H1 (cell line): ENCODE data around the gene SLMAP. TPM values are rescaled to one million over a fixed set of nuclear protein-coding genes. Genes with fewer than 3 reads are reported as not detected.

Experiments
- CTCF ChIA-PET: fragments of 300-600 bp; sonication (Branson Sonifier 250); formaldehyde crosslinking; loops from one replicate; lab custom pipeline; 2021; ENCODE audit not compliant: partially characterized antibody; lab: Charles Lee
- POLR2A ChIA-PET: fragments of 300-600 bp; sonication (Branson Sonifier 250); formaldehyde crosslinking; loops from one replicate; lab custom pipeline; 2021; ENCODE audit warnings: inconsistent platforms; ENCODE audit not compliant: partially characterized antibody; lab: Charles Lee
- DNase-seq, 2 experiments: peaks; one replicate each; pipeline versions ENCODE4 v3.0.0 to v3.0.0-alpha.2; 2010 to 2022; ENCODE audit warnings: low spot score in 2 of 2, low read depth in 1 of 2, mixed read lengths in 1 of 2
- FAIRE-seq: peaks from 2 replicates; lab custom pipeline; 2011; peaks lifted over from hg19 to GRCh38; lab: Jason Lieb, UNC
- H2AFZ ChIP-seq: 2 replicates; pipeline ENCODE4 v1.8.1; 2012; ENCODE audit warnings: low read length, inconsistent platforms
- H2AK5ac ChIP-seq: 2 replicates; pipeline ENCODE4 v1.6.1; 2013; ENCODE audit warnings: low read depth, low read length
- H2BK120ac ChIP-seq: replicated peaks from 2 replicates; pipeline ENCODE3; 2013; ENCODE audit warnings: low read depth, low read length, inconsistent platforms
- H2BK12ac ChIP-seq: 2 replicates; pipeline ENCODE4 v1.6.1; 2013; ENCODE audit warnings: low read depth, low read length
- H2BK15ac ChIP-seq: 2 replicates; pipeline ENCODE4 v1.6.1; 2013; ENCODE audit warnings: low read length
- H2BK20ac ChIP-seq: 2 replicates; pipeline ENCODE4 v1.6.1; 2013; ENCODE audit warnings: low read length
- H2BK5ac ChIP-seq: 2 replicates; pipeline ENCODE4 v1.6.1; 2013; ENCODE audit warnings: low read depth, low read length
- H3K14ac ChIP-seq: 2 replicates; pipeline ENCODE4 v1.6.1; 2013; ENCODE audit warnings: inconsistent platforms; ENCODE audit not compliant: insufficient read length
- H3K18ac ChIP-seq: 2 replicates; pipeline ENCODE4 v1.6.1; 2013; ENCODE audit warnings: low read length; ENCODE audit errors: extremely low read depth
- H3K23ac ChIP-seq: 2 replicates; pipeline ENCODE4 v1.6.1; 2013; ENCODE audit warnings: inconsistent platforms; ENCODE audit not compliant: insufficient read length
- H3K23me2 ChIP-seq: 2 replicates; pipeline ENCODE4 v1.6.1; 2013; ENCODE audit warnings: low read depth, low read length
- H3K27ac ChIP-seq: 2 replicates; pipeline ENCODE4 v1.6.1; 2011; ENCODE audit warnings: low read depth, low read length, inconsistent platforms
- H3K27me3 ChIP-seq, 4 experiments: replicated peaks in 1 of 4; 1 replicate in 1 of 4; 2 replicates in 3 of 4; pipeline versions ENCODE4 v1.6.1 to v1.8.1; 2011 to 2013; ENCODE audit warnings: low read length in 3 of 4, mild to moderate bottlenecking in 3 of 4, inconsistent platforms in 2 of 4, mixed read lengths in 2 of 4, moderate library complexity in 1 of 4; ENCODE audit not compliant: control insufficient read depth in 3 of 4, insufficient read depth in 3 of 4; ENCODE audit errors: extremely low read depth in 1 of 4
- H3K36me3 ChIP-seq, 4 experiments: 2 replicates each; pipeline versions ENCODE4 v1.6.1 to v1.8.1; 2011 to 2013; ENCODE audit warnings: mild to moderate bottlenecking in 4 of 4, low read length in 3 of 4, moderate library complexity in 2 of 4, control low read depth in 1 of 4, inconsistent platforms in 1 of 4; ENCODE audit not compliant: insufficient read depth in 4 of 4, control insufficient read depth in 2 of 4
- H3K4ac ChIP-seq: replicated peaks from 2 replicates; pipeline ENCODE3; 2013; ENCODE audit warnings: low read length, low read depth, mixed read lengths, inconsistent platforms; ENCODE audit not compliant: insufficient read length
- H3K4me1 ChIP-seq, 4 experiments: replicated peaks in 1 of 4; 1 replicate in 1 of 4; 2 replicates in 3 of 4; pipeline versions ENCODE4 v1.6.1 to v1.8.1; 2011 to 2013; ENCODE audit warnings: low read length in 3 of 4, inconsistent platforms in 2 of 4, mixed read lengths in 1 of 4; ENCODE audit not compliant: insufficient read depth in 4 of 4, control insufficient read depth in 3 of 4
- H3K4me2 ChIP-seq, 2 experiments: 2 replicates each; pipeline versions ENCODE4 v1.6.1 to v1.8.1; 2011 to 2013; ENCODE audit warnings: low read depth in 2 of 2, low read length in 2 of 2, control low read depth in 1 of 2, inconsistent platforms in 1 of 2, mild to moderate bottlenecking in 1 of 2; ENCODE audit not compliant: insufficient read depth in 1 of 2
- H3K4me3 ChIP-seq, 4 experiments: fragments of 200-600, 300-600 bp in 1 of 4; sonication (generic), shearing (Covaris generic), sonication (Bioruptor Twin) in 1 of 4; 2 replicates each; pipeline versions ENCODE4 v1.5.1 to v1.8.1; 2011 to 2016; ENCODE audit warnings: low read length in 4 of 4, low read depth in 3 of 4, control low read depth in 2 of 4, inconsistent platforms in 2 of 4, mild to moderate bottlenecking in 2 of 4, mixed read lengths in 1 of 4, moderate library complexity in 1 of 4; ENCODE audit not compliant: insufficient read depth in 2 of 4; ENCODE audit errors: extremely low read depth in 1 of 4
- H3K56ac ChIP-seq: replicated peaks from 2 replicates; pipeline ENCODE3; 2013; ENCODE audit warnings: low read depth, mild to moderate bottlenecking, mixed read lengths, low read length, inconsistent platforms; ENCODE audit not compliant: insufficient read length
- H3K79me1 ChIP-seq: 2 replicates; pipeline ENCODE4 v1.6.1; 2013; ENCODE audit warnings: low read depth, low read length, control low read depth
- H3K79me2 ChIP-seq, 2 experiments: 2 replicates each; pipeline versions ENCODE4 v1.6.1 to v1.8.1; 2012 to 2013; ENCODE audit warnings: low read length in 2 of 2, mild to moderate bottlenecking in 2 of 2, inconsistent platforms in 1 of 2; ENCODE audit not compliant: insufficient read depth in 2 of 2, control insufficient read depth in 1 of 2
- H3K9ac ChIP-seq, 4 experiments: replicated peaks in 1 of 4; 1 replicate in 1 of 4; 2 replicates in 3 of 4; pipeline versions ENCODE4 v1.6.1 to v1.8.1; 2011 to 2013; ENCODE audit warnings: low read depth in 3 of 4, low read length in 3 of 4, control low read depth in 2 of 4, mild to moderate bottlenecking in 2 of 4, moderate library complexity in 2 of 4, inconsistent platforms in 1 of 4; ENCODE audit errors: extremely low read depth in 1 of 4
- H3K9me3 ChIP-seq, 2 experiments: 2 replicates each; pipeline versions ENCODE4 v1.6.1 to v1.8.1; 2012 to 2013; ENCODE audit warnings: mild to moderate bottlenecking in 2 of 2, moderate library complexity in 2 of 2, control low read depth in 1 of 2, inconsistent platforms in 1 of 2, low read depth in 1 of 2, low read length in 1 of 2, mixed read lengths in 1 of 2; ENCODE audit not compliant: insufficient read depth in 2 of 2
- H4K20me1 ChIP-seq, 2 experiments: replicated peaks in 1 of 2; 2 replicates each; pipeline versions ENCODE3 to v1.8.1; 2011 to 2013; ENCODE audit warnings: inconsistent platforms in 2 of 2, low read length in 2 of 2, mild to moderate bottlenecking in 1 of 2; ENCODE audit not compliant: insufficient read depth in 2 of 2, control insufficient read depth in 1 of 2
- H4K5ac ChIP-seq: 2 replicates; pipeline ENCODE4 v1.6.1; 2013; ENCODE audit warnings: low read length, low read depth, mixed read lengths, inconsistent platforms; ENCODE audit not compliant: insufficient read length
- H4K8ac ChIP-seq: 2 replicates; pipeline ENCODE4 v1.8.0; 2013; ENCODE audit warnings: mild to moderate bottlenecking, moderate library complexity, low read length, inconsistent platforms; ENCODE audit not compliant: insufficient read depth; ENCODE audit errors: extremely low read depth
- H4K91ac ChIP-seq: replicated peaks from 2 replicates; pipeline ENCODE3; 2013; ENCODE audit warnings: low read length, mixed read lengths, inconsistent platforms; ENCODE audit not compliant: insufficient read length
- BRCA1 ChIP-seq: IDR thresholded peaks from 2 replicates; pipeline ENCODE4 v1.6.1; 2012; ENCODE audit warnings: low read depth, low read length, improper control_type of control experiment
- CREB1 ChIP-seq: IDR thresholded peaks from 2 replicates; pipeline ENCODE4 v1.6.1; 2012; ENCODE audit warnings: inconsistent platforms
- EGR1 ChIP-seq: IDR thresholded peaks from 2 replicates; pipeline ENCODE4 v1.6.1; 2011; ENCODE audit warnings: low read depth, low read length, borderline replicate concordance
- JUND ChIP-seq: IDR thresholded peaks from 2 replicates; pipeline ENCODE4 v1.6.1; 2011; ENCODE audit warnings: mild to moderate bottlenecking, improper control_type of control experiment, low read length
- KDM5A ChIP-seq: fragments of 200-600 bp; IDR thresholded peaks from 2 replicates; pipeline ENCODE4 v1.7.1; 2012; ENCODE audit warnings: mild to moderate bottlenecking, low read length, inconsistent platforms, mixed read lengths
- PHF8 ChIP-seq: fragments of 200-600 bp; sonication (generic); conservative IDR thresholded peaks from 2 replicates; pipeline ENCODE4 v1.7.1; 2012; ENCODE audit warnings: low read depth, mild to moderate bottlenecking, inconsistent platforms, low read length, moderate library complexity
- RFX5 ChIP-seq: IDR thresholded peaks from 2 replicates; pipeline ENCODE4 v1.6.1; 2011; ENCODE audit warnings: low read depth, low read length, improper control_type of control experiment, borderline replicate concordance
- RNF2 ChIP-seq: fragments of 200-900, 300-1000 bp; sonication (generic); IDR thresholded peaks from 2 replicates; pipeline ENCODE4 v1.7.1; 2016; ENCODE audit warnings: borderline replicate concordance, low read depth, mild to moderate bottlenecking, antibody characterized with exemption, low read length; ENCODE audit not compliant: poor library complexity, severe bottlenecking; ENCODE audit errors: missing control alignments
- SP2 ChIP-seq: IDR thresholded peaks from 2 replicates; pipeline ENCODE4 v1.6.1; 2012; ENCODE audit warnings: mild to moderate bottlenecking, low read length, inconsistent platforms
- SP4 ChIP-seq: IDR thresholded peaks from 2 replicates; pipeline ENCODE4 v1.6.1; 2012; ENCODE audit warnings: low read length, inconsistent platforms
- SRF ChIP-seq: IDR thresholded peaks from 2 replicates; pipeline ENCODE4 v1.6.1; 2011; ENCODE audit warnings: mild to moderate bottlenecking, low read depth, low read length, moderate library complexity
- TAF1 ChIP-seq: IDR thresholded peaks from 2 replicates; pipeline ENCODE4 v1.6.1; 2011; ENCODE audit warnings: mild to moderate bottlenecking, low read depth, low read length
- WGBS, 2 experiments: shearing (Covaris generic) in 1 of 2; methylation state at CpG; one replicate each; pipeline versions ENCODE4 v1.1.6 to v1.1.7; 2013 to 2015; ENCODE audit warnings: low lambda C conversion rate in 2 of 2, mixed read lengths in 2 of 2, inconsistent platforms in 1 of 2, low coverage in 1 of 2, missing lambda C conversion rate in 1 of 2; ENCODE audit not compliant: insufficient replicate concordance in 2 of 2, insufficient coverage in 1 of 2, insufficient read length in 1 of 2; ENCODE audit errors: extremely low coverage in 1 of 2, missing lambda C conversion rate in 1 of 2; 5-methylcytosine and 5-hydroxymethylcytosine counted together
- polyA plus RNA-seq, 7 experiments: library from polyadenylated mRNA; depleted of rRNA in 3 of 7; stranded (reverse) in 5 of 7; unstranded in 2 of 7; fragments of >200 nt in 5 of 7; fragments of 200-250 nt in 2 of 7; gene quantifications; 1 replicate in 5 of 7; 2 replicates in 1 of 7; 4 replicates in 1 of 7; pipeline versions ENCODE4 v1.2.1 to v1.2.3, GENCODE V29; 2011 to 2013; ENCODE audit warnings: missing spikeins in 2 of 7, mixed read lengths in 2 of 7
- total RNA-seq: library from RNA; stranded (reverse); fragmentation: NEBNext Ultra II Directional; extraction: Animal tissue kit (Norgen Biotek cat#: 25700); gene quantifications from 2 replicates; pipeline ENCODE4 v1.2.1, GENCODE V29; 2021
- TF ChIP-seq, protein P1 (sequence below): IDR thresholded peaks from 2 replicates; pipeline ENCODE4 v1.6.1; 2012; ENCODE audit warnings: inconsistent platforms

The SLMAP gene
- total and polyA plus RNA-seq, 2 of the 8 experiments (the other 6 are each of a cell fraction or from before 2014, with no cell fraction given): 13.6 to 70.4 TPM

DNA sequence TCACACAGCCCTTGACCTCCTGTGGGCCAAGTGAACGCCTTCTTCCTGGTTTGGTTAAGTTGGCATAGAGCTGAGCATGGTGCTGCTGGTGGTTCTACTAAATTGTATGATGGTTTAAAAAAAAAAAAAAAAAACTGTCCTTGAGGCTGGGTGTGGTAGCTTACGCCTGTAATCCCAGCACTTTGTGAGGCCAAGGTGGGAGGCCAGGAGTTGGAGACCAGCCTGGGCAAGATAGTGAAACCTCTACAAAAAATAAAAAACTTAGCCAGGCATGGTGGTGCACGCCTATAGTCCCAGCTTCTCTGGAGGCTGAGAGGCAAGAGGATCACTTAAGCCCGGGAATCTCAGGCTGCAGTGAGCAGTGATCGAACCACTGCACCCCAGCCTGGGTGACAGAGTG is 193.2 kb downstream of the SLMAP start:
- Histone ChIP-seq H4K5ac (no peak overlapping the region), H3K56ac (no peak overlapping the region), H2BK20ac (no peak overlapping the region), H3K4me3 (no peak overlapping the region), H3K27me3 (no peaks in the 10 kb centered on the region), H2AK5ac (no peak overlapping the region), H3K27ac (no peak overlapping the region), H3K14ac (no peak overlapping the region), H3K79me2 (no peaks in the 10 kb centered on the region), H3K36me3 (no peaks in the 10 kb centered on the region)
- 81% methylated on average over 5 of the region's 5 CpGs; no CpG with 5 or more reads in 1 of the 2 experiments for WGBS, 2 experiments
- POLR2A ChIA-PET: interaction anchor here (0.7 kb wide), 1 partner anchor 16 kb away, joined by 3 read pairs; no protein-coding TSS in a partner anchor
- TF ChIP-seq PHF8 (no peak), TAF1 (no peak), SP2 (no peak), EGR1 (no peak), RNF2 (no peak), JUND (no peak), RFX5 (no peak), SP4 (no peak), BRCA1 (no peak), CREB1 (no peak), KDM5A (no peak), SRF (no peak)
- TF ChIP-seq, protein P1, sequence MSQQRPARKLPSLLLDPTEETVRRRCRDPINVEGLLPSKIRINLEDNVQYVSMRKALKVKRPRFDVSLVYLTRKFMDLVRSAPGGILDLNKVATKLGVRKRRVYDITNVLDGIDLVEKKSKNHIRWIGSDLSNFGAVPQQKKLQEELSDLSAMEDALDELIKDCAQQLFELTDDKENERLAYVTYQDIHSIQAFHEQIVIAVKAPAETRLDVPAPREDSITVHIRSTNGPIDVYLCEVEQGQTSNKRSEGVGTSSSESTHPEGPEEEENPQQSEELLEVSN: no peak
- TF ChIP-seq, all 59 proteins: peak for 0
- Histone ChIP-seq H3K9ac (no peak overlapping the region), H4K8ac (no peak overlapping the region), H2BK12ac (0 out of 2 replicates have a peak overlapping the region, but pooled peaks have one; percentile 68), H3K4me2 (peak overlapping the region; percentile 14 to 34; a peak in 2 of 4 replicates), H2BK5ac (no peak overlapping the region; the same call in 1 of the 2 replicates), H3K79me1 (no peaks in the 10 kb centered on the region), H4K91ac (peak overlapping the region; percentile 38), H3K23me2 (no peaks in the 10 kb centered on the region; the same call in 1 of the 2 replicates), H2BK120ac (no peak overlapping the region), H2BK15ac (no peak overlapping the region; the same call in 1 of the 2 replicates), H3K4ac (no peak overlapping the region), H3K9me3 (no peaks in the 10 kb centered on the region), H3K18ac (no peak overlapping the region), H2AFZ (no peak overlapping the region), H3K4me1 (peaks cover 0 to 25% (median 6%) of the 10 kb centered on the region in 4 experiments; a peak in 5 of 7 replicates), H3K23ac (no peak overlapping the region), H4K20me1 (no peaks in the 10 kb centered on the region)
- DNase-seq (no peak), FAIRE-seq (no peak)
- CTCF ChIA-PET: interaction anchor here (0.9 to 2.5 kb wide), 8 partner anchors 9 to 218 kb away, joined by 3 to 8 read pairs (median 5); no protein-coding TSS in a partner anchor
